ENCODE results near the gene DIP2C. TPM values are rescaled to one million over a fixed set of nuclear protein-coding genes. Genes with fewer than 3 reads are reported as not detected.

Gene DIP2C
- total RNA-seq, 2 experiments from 2014 or later: 0.85 to 0.95 TPM

- ATAC-seq (no peak), DNase-seq (no peak)
- intact Hi-C loops (cut with micrococcal nuclease): no loop called here
- TF ChIP-seq CTCF (IDR thresholded peaks at IDR 0.05): no peak
- no peak overlapping the region for H3K4me3 Mint-ChIP-seq
- H3K36me3 Mint-ChIP-seq (ENCODE audit: low read depth): no peaks in the 10 kb centered on the region
- H3K4me1 Mint-ChIP-seq (ENCODE audit: low read depth): no peaks in the 10 kb centered on the region
- H3K27ac Mint-ChIP-seq: no peak overlapping the region
- H3K27me3 Mint-ChIP-seq: peaks cover 2% of the 10 kb centered on the region
- no peaks in the 10 kb centered on the region for H3K9me3 Mint-ChIP-seq
- ChIA-PET CTCF (no interaction called here), POLR2A (no interaction called here)
These were observed 47.1 kb downstream of the DIP2C start for GRCh38 chr10:642186-642890.

DNA sequence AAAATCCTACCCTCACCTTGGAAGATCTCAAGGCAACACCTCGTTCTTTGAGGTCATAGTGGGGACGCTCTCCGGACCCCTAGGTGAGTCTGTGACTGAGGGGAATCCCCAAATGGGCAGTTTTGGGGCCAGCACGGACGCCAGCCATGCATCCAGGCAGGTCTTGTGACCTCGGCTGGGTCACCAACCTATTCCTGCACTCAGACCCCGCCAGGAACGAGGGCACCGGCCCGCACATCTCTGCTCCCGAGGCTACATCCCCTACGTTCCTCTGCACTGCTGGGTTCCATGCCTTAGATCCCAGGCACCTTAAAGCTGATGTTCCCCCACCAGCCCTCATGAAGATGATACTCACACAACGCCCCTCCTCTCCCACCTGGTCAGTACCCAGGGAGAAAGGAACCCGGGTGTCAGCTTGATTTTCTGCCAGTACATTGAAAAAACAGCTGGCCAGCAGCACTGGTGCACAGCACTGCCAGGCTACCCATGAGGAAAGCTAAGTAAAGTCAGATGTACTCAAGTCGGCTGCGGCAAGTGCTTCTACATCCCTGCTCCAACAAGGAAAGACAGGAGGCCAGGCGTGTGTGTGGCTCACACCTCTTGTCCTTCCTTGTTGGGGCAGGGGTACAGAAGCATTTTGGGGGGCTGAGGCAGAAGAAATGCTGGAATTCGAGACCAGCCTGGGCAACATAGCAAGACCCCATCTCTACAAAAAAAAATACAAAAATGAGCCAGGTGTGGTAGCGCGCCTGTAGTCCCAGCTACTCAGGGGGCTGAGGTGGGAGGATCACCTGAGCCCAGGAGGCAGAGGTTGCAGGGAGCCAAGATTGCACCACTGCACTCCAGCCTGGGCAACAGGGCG, 48.1 kb downstream of the DIP2C start:
- TF ChIP-seq CTCF (IDR thresholded peaks at IDR 0.05): no peak
- POLR2A ChIA-PET: no interaction called here
- peaks cover 8% of the 10 kb centered on the region for H3K27me3 Mint-ChIP-seq
- CTCF ChIA-PET: no interaction called here
- no peaks in the 10 kb centered on the region for H3K4me1 Mint-ChIP-seq (ENCODE audit: low read depth)
- no peaks in the 10 kb centered on the region for H3K9me3 Mint-ChIP-seq
- no peak overlapping the region for H3K27ac Mint-ChIP-seq
- no peaks in the 10 kb centered on the region for H3K36me3 Mint-ChIP-seq (ENCODE audit: low read depth)
- ATAC-seq (no peak), DNase-seq (no peak)
- H3K4me3 Mint-ChIP-seq: no peak overlapping the region
- intact Hi-C loops (cut with micrococcal nuclease): no loop called here

DNA sequence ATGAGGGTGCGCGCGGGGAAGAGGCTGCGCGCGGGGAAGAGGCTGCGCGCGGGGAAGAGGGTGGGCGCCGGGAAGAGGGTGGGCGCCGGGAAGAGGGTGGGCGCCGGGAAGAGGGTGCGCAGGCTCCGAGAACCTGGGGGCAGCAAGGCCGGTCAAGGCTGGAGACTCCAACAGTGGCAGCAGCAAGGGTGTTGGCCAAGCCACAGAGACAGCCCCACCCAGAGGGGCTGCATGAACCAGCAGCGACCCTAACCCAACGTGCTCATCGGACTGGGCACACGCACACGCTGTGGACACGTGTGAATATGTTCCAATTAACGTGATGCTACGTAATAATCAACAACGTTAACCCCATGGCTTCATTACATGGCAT, 48.8 kb downstream of the DIP2C start:
- ATAC-seq (no peak), DNase-seq (no peak)
- TF ChIP-seq CTCF (IDR thresholded peaks at IDR 0.05): no peak
- ChIA-PET CTCF (no interaction called here), POLR2A (no interaction called here)
- Mint-ChIP-seq H3K27ac (no peak overlapping the region), H3K36me3 (ENCODE audit: low read depth) (no peaks in the 10 kb centered on the region), H3K4me3 (no peak overlapping the region), H3K27me3 (peaks cover 9% of the 10 kb centered on the region), H3K9me3 (no peaks in the 10 kb centered on the region), H3K4me1 (ENCODE audit: low read depth) (no peaks in the 10 kb centered on the region)
- intact Hi-C loops (cut with micrococcal nuclease): no loop called here

GRCh38 chr10:639751-640672, 49.5 kb downstream of the DIP2C start:
- ATAC-seq: no peak
- intact Hi-C loops (cut with micrococcal nuclease): no loop called here
- H3K36me3 Mint-ChIP-seq (ENCODE audit: low read depth): no peaks in the 10 kb centered on the region
- H3K27ac Mint-ChIP-seq: no peak overlapping the region
- DNase-seq: no peak
- H3K4me1 Mint-ChIP-seq (ENCODE audit: low read depth): no peaks in the 10 kb centered on the region
- no peak for TF ChIP-seq CTCF (IDR thresholded peaks at IDR 0.05)
- ChIA-PET POLR2A (no interaction called here), CTCF (no interaction called here)
- no peak overlapping the region for H3K4me3 Mint-ChIP-seq
- peaks cover 9% of the 10 kb centered on the region for H3K27me3 Mint-ChIP-seq
- H3K9me3 Mint-ChIP-seq: no peaks in the 10 kb centered on the region
